OCI-LY7 (cell line): ENCODE measurements around the gene AP3M1. TPM values are rescaled to one million over a fixed set of nuclear protein-coding genes. Genes with fewer than 3 reads are reported as not detected.

Experiments used
- BruUV-seq: library from RNA; stranded (reverse); fragments of 400-500 nt; replicated peaks from 2 replicates; lab custom pipeline; 2021; lab: Mats Ljungman, UMichigan
- CTCF ChIA-PET: fragments of 300-600 bp; sonication (Branson Sonifier 250); formaldehyde crosslinking; loops from one replicate; lab custom pipeline; 2022; ENCODE audit warnings: antibody characterized with exemption; ENCODE audit not compliant: unreplicated experiment; lab: Charles Lee
- POLR2A ChIA-PET: fragments of 300-600 bp; sonication (Branson Sonifier 250); formaldehyde crosslinking; loops from one replicate; lab custom pipeline; 2022; ENCODE audit warnings: antibody characterized with exemption; lab: Charles Lee
- DNase-seq: peaks from one replicate; pipeline ENCODE4 v3.0.0-alpha.2; 2015; ENCODE audit warnings: low spot score
- H2AFZ ChIP-seq: fragments of 200-600 bp; sonication (generic), shearing (Covaris generic); 2 replicates; pipeline ENCODE4 v1.6.1; 2014; ENCODE audit warnings: mild to moderate bottlenecking, antibody characterized with exemption, low read length, moderate library complexity
- H3K27ac ChIP-seq: fragments of 200-600 bp; sonication (generic); 2 replicates; pipeline ENCODE4 v1.5.1; 2014; ENCODE audit warnings: mixed run types, low read depth, mild to moderate bottlenecking, moderate library complexity, low read length, inconsistent platforms; ENCODE audit not compliant: poor library complexity, severe bottlenecking
- H3K36me3 ChIP-seq: fragments of 200-600 bp; sonication (generic); 2 replicates; pipeline ENCODE4 v1.6.1; 2014; ENCODE audit warnings: mild to moderate bottlenecking, antibody characterized with exemption, low read length, moderate library complexity, mixed read lengths; ENCODE audit not compliant: insufficient read depth
- H3K4me1 ChIP-seq: fragments of 200-600 bp; sonication (generic); 2 replicates; pipeline ENCODE4 v1.5.1; 2014; ENCODE audit warnings: mild to moderate bottlenecking, low read length; ENCODE audit not compliant: insufficient read depth, poor library complexity, severe bottlenecking
- H3K4me2 ChIP-seq: fragments of 200-600 bp; sonication (generic); 2 replicates; pipeline ENCODE4 v1.6.1; 2014; ENCODE audit warnings: mild to moderate bottlenecking, low read length
- H3K4me3 ChIP-seq: fragments of 200-600 bp; sonication (generic); 2 replicates; pipeline ENCODE4 v1.5.1; 2014; ENCODE audit warnings: mild to moderate bottlenecking, low read depth, low read length; ENCODE audit not compliant: poor library complexity, severe bottlenecking
- H3K79me2 ChIP-seq: fragments of 200-600 bp; sonication (generic); 2 replicates; pipeline ENCODE4 v1.6.1; 2016; ENCODE audit warnings: low read depth, mild to moderate bottlenecking, low read length, moderate library complexity, mixed read lengths; ENCODE audit not compliant: insufficient read depth
- H3K9me2 ChIP-seq: fragments of 200-600 bp; sonication (generic); 2 replicates; pipeline ENCODE4 v1.6.1; 2016; ENCODE audit warnings: mild to moderate bottlenecking, low read length, mixed read lengths; ENCODE audit not compliant: insufficient read depth
- H3K9me3 ChIP-seq: fragments of 200-600 bp; sonication (generic); 2 replicates; pipeline ENCODE4 v1.6.1; 2014; ENCODE audit warnings: mild to moderate bottlenecking, mixed run types, low read length, mixed read lengths
- H4K20me1 ChIP-seq: fragments of 200-600 bp; sonication (generic); 2 replicates; pipeline ENCODE4 v1.6.1; 2014; ENCODE audit warnings: mild to moderate bottlenecking, antibody characterized with exemption, low read length, moderate library complexity, mixed read lengths; ENCODE audit not compliant: insufficient read depth
- EZH2phosphoT487 ChIP-seq: fragments of 200-600 bp; sonication (generic); IDR thresholded peaks from 2 replicates; pipeline ENCODE4 v1.6.1; 2018; ENCODE audit warnings: low read depth, borderline replicate concordance, mild to moderate bottlenecking, mixed run types, antibody characterized with exemption, low read length, moderate library complexity, mixed read lengths
- intact Hi-C: fragments of 100-400 bp; cut with micrococcal nuclease; formaldehyde crosslinking; loops from one replicate; pipeline ENCODE4 v1.10.0; 2022; ENCODE audit not compliant: unreplicated experiment
- total RNA-seq, 2 experiments: library from RNA; depleted of rRNA in 1 of 2; stranded (reverse); fragments of >200 nt in 1 of 2; shearing (Covaris generic) in 1 of 2; gene quantifications; 2 replicates each; pipeline ENCODE4 v1.2.3, GENCODE V29; 2014 to 2022
- TF ChIP-seq, protein P1 (sequence below): fragments of 200-600 bp; sonication (generic); conservative IDR thresholded peaks from 2 replicates; pipeline ENCODE4 v1.5.1; 2014; ENCODE audit warnings: mild to moderate bottlenecking, antibody characterized with exemption, low read length, moderate library complexity, mixed read lengths

AP3M1 gene
- total RNA-seq, 2 experiments from 2014 or later, result 35.5 to 54.2 TPM

DNA sequence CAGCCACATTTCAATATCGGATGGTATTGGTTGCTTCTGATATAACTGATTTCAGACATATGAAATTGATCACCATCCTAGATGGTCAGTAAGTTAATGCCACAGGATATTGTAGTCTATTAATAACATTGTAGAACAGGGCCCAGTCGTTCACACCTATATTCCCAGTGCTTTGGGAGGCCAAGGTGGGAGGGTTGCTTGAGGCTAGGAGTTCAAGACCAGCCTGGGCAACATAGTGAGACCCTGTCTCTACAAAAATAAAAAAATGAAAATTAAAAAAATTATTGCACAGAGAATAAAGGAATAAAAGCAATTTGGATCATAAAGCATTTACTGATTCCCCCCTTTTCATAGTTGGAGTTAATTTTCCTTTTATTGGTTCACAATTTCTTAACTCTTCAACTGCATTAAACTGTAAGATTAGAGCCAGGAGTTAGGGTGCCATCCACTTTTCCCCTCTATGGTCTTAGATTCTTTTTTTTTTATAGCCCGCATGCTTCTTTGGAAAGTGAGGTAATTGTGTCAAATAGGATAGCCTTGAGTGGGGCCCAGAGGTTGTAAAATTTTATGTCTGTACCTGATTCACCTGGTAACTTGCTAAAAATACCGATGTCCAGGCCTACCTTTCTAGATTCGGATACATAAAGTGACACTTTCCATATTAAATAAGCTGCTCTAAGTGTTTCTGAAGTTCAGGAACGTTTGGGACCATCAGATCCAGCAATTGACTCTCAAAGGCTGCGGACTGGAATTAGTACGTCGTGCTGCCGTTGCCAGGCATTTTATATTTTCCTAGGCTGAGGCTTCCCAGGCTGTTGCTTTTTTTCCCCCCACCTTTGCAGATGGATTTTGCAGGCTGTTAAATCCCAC lies 25.1 kb upstream of the AP3M1 start:
- TSS peak; percentile 96 for BruUV-seq
- intact Hi-C loops, result loop anchor here (1.0 kb wide), 1 partner anchor 24 kb away; the partner anchor contains the start of gene ADK

DNA sequence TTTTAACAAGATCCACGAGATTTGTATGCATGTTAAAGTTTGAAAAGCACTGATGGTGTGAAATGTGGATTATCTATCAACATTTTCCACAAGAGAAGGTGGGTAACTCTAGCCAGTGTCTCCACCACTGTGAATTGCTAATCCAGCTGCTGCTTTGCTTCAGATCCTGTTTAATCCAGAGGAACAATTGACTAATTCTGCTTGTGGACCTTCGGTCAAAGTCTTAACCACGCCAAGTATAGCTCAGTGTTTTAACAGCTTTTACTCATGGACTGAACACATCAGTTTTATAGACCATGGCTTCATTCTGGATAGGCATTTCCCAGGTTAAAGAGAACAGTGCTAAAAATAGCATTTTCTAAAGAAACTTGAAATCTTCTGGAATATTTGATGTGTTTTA lies 23.9 kb upstream of the AP3M1 start:
- H3K36me3 ChIP-seq, result no peaks in the 10 kb centered on the region
- TF ChIP-seq EZH2phosphoT487, result no peak
- TF ChIP-seq, protein P1, sequence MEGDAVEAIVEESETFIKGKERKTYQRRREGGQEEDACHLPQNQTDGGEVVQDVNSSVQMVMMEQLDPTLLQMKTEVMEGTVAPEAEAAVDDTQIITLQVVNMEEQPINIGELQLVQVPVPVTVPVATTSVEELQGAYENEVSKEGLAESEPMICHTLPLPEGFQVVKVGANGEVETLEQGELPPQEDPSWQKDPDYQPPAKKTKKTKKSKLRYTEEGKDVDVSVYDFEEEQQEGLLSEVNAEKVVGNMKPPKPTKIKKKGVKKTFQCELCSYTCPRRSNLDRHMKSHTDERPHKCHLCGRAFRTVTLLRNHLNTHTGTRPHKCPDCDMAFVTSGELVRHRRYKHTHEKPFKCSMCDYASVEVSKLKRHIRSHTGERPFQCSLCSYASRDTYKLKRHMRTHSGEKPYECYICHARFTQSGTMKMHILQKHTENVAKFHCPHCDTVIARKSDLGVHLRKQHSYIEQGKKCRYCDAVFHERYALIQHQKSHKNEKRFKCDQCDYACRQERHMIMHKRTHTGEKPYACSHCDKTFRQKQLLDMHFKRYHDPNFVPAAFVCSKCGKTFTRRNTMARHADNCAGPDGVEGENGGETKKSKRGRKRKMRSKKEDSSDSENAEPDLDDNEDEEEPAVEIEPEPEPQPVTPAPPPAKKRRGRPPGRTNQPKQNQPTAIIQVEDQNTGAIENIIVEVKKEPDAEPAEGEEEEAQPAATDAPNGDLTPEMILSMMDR, result no peak
- no peak overlapping the region for H3K4me2 ChIP-seq
- no peak overlapping the region for H3K4me3 ChIP-seq
- H3K9me2 ChIP-seq, result no peaks in the 10 kb centered on the region
- no TSS peak for BruUV-seq
- peaks cover 25% of the 10 kb centered on the region; the same call in 1 of the 2 replicates for H3K79me2 ChIP-seq
- intact Hi-C loops, result no loop called here
- H3K27ac ChIP-seq, result no peak overlapping the region
- peaks cover 20% of the 10 kb centered on the region for H3K4me1 ChIP-seq
- H4K20me1 ChIP-seq, result no peaks in the 10 kb centered on the region
- POLR2A ChIA-PET, result interaction anchor here (0.6 to 1.2 kb wide), 5 partner anchors 13 to 688 kb away, joined by 3 to 4 read pairs (median 3); no protein-coding TSS in a partner anchor
- no peak overlapping the region for H2AFZ ChIP-seq
- CTCF ChIA-PET, result no interaction called here
- no peak for DNase-seq
- H3K9me3 ChIP-seq, result no peaks in the 10 kb centered on the region

More for the DNA sequence above, 25.1 kb upstream of the AP3M1 start:
- Histone ChIP-seq H3K36me3 (no peaks in the 10 kb centered on the region), H4K20me1 (no peaks in the 10 kb centered on the region), H3K27ac (peak overlapping the region; percentile 52), H3K9me3 (no peaks in the 10 kb centered on the region), H3K79me2 (peaks cover 29% of the 10 kb centered on the region; the same call in 1 of the 2 replicates), H3K4me3 (peak overlapping the region; percentile 74), H3K4me2 (peak overlapping the region; percentile 78), H3K9me2 (no peaks in the 10 kb centered on the region), H3K4me1 (peaks cover 20% of the 10 kb centered on the region), H2AFZ (peak overlapping the region; percentile 93)
- POLR2A ChIA-PET, result interaction anchor here (0.6 to 3.1 kb wide), 8 partner anchors 9 to 562 kb away, joined by 3 to 25 read pairs (median 4); partner anchors contain the start of genes ADK and AP3M1
- no peak for DNase-seq
- TF ChIP-seq, protein P1, result no peak
- TF ChIP-seq EZH2phosphoT487, result no peak
- CTCF ChIA-PET, result no interaction called here
